ENCODE results near the gene MUC13. TPM values are rescaled to one million over a fixed set of nuclear protein-coding genes. Genes with fewer than 3 reads are reported as not detected.
A peak's percentile ranks its signal among the peaks of the same experiment; 100 is the strongest.

MUC13 gene
- total RNA-seq, 3 donors from 2014 or later: 3.9 TPM; not detected in 2

GRCh38 chr3:124878561-124879336 is 55.8 kb downstream of the MUC13 start:
- no peaks in the 10 kb centered on the region for H3K36me3 ChIP-seq
- H3K4me3 ChIP-seq: no peak overlapping the region
- H3K27ac ChIP-seq: peak overlapping the region; percentile 67 to 78
- peaks cover 10 to 15% of the 10 kb centered on the region in 2 donors for H3K4me1 ChIP-seq
- no peaks in the 10 kb centered on the region for H3K9me3 ChIP-seq
- intact Hi-C loops (cut with DNase I; ENCODE audit: low total_unique reads): no loop called here
- no peaks in the 10 kb centered on the region for H3K27me3 ChIP-seq
- peak in 1 of 2 donors; percentile 65 for DNase-seq (ENCODE audit: low spot score in 2 of 2)
- TF ChIP-seq POLR2A (IDR thresholded peaks at IDR 0.05) (no peak), POLR2AphosphoS5 (IDR thresholded peaks at IDR 0.05) (peak in 2 of 3 donors; percentile 32 to 83)

- Histone ChIP-seq H3K4me1 (peaks cover 10 to 15% of the 10 kb centered on the region in 2 donors), H3K9me3 (no peaks in the 10 kb centered on the region), H3K36me3 (no peaks in the 10 kb centered on the region), H3K4me3 (no peak overlapping the region), H3K27ac (peak overlapping the region; percentile 67 to 78), H3K27me3 (no peaks in the 10 kb centered on the region)
- TF ChIP-seq POLR2AphosphoS5 (IDR thresholded peaks at IDR 0.05): no peak
- TF ChIP-seq POLR2A (IDR thresholded peaks at IDR 0.05): no peak
- no peak for TF ChIP-seq CTCF (IDR thresholded peaks at IDR 0.05)
- intact Hi-C loops (cut with DNase I; ENCODE audit: low total_unique reads): no loop called here
- DNase-seq (ENCODE audit: low spot score in 2 of 2): no peak
These were observed 56.9 kb downstream of the MUC13 start for GRCh38 chr3:124877674-124878073.

GRCh38 chr3:124876401-124876878 is 58.1 kb downstream of the MUC13 start:
- DNase-seq (ENCODE audit: low spot score in 2 of 2): no peak
- intact Hi-C loops (cut with DNase I; ENCODE audit: low total_unique reads): no loop called here
- Histone ChIP-seq H3K27ac (no peak overlapping the region), H3K36me3 (no peaks in the 10 kb centered on the region), H3K9me3 (no peaks in the 10 kb centered on the region), H3K4me3 (no peak overlapping the region), H3K27me3 (no peaks in the 10 kb centered on the region), H3K4me1 (peaks cover 10 to 15% of the 10 kb centered on the region in 2 donors)
- TF ChIP-seq POLR2AphosphoS5 (IDR thresholded peaks at IDR 0.05) (no peak), POLR2A (IDR thresholded peaks at IDR 0.05) (no peak), CTCF (IDR thresholded peaks at IDR 0.05) (no peak)

GRCh38 chr3:124873226-124873625 is 61.3 kb downstream of the MUC13 start:
- Histone ChIP-seq H3K4me3 (no peak overlapping the region), H3K36me3 (no peaks in the 10 kb centered on the region), H3K9me3 (no peaks in the 10 kb centered on the region), H3K27ac (no peak overlapping the region), H3K4me1 (peaks cover under 1 to 2% of the 10 kb centered on the region in 2 donors), H3K27me3 (no peaks in the 10 kb centered on the region)
- TF ChIP-seq POLR2A (IDR thresholded peaks at IDR 0.05) (no peak), POLR2AphosphoS5 (IDR thresholded peaks at IDR 0.05) (no peak), CTCF (IDR thresholded peaks at IDR 0.05) (no peak)
- intact Hi-C loops (cut with DNase I; ENCODE audit: low total_unique reads): no loop called here
- no peak for DNase-seq (ENCODE audit: low spot score in 2 of 2)

- H3K9me3 ChIP-seq: no peaks in the 10 kb centered on the region
- DNase-seq (ENCODE audit: low spot score in 2 of 2): no peak
- H3K36me3 ChIP-seq: no peaks in the 10 kb centered on the region
- H3K4me3 ChIP-seq: no peak overlapping the region
- TF ChIP-seq POLR2A (IDR thresholded peaks at IDR 0.05) (no peak), CTCF (IDR thresholded peaks at IDR 0.05) (no peak), POLR2AphosphoS5 (IDR thresholded peaks at IDR 0.05) (no peak)
- H3K27ac ChIP-seq: no peak overlapping the region
- H3K4me1 ChIP-seq: no peaks in the 10 kb centered on the region
- no peaks in the 10 kb centered on the region for H3K27me3 ChIP-seq
- intact Hi-C loops (cut with DNase I; ENCODE audit: low total_unique reads): no loop called here
These were observed 67.0 kb downstream of the MUC13 start for GRCh38 chr3:124867511-124867910.

All from breast epithelium (tissue), 4 donors.